Stimulated activated CD4-positive, alpha-beta T cell treated with anti-CD3 and anti-CD28 coated beads, TNF-alpha, amount 100 ng/mL, for 1 hour (primary cell): Measurements from ENCODE around the gene CTNNBL1.
"Not testable (repeated sequence)": the region's sequence is repeated elsewhere in the genome, so short reads cannot be mapped to it uniquely, and the experiment has no call there.

Source experiments
- DNase-seq, 3 donors: peaks; one replicate each; pipeline ENCODE4 v3.0.0-alpha.2; 2020; ENCODE audit warnings: low read depth in 3 of 3, low spot score in 1 of 3

The CTNNBL1 gene, protein sequence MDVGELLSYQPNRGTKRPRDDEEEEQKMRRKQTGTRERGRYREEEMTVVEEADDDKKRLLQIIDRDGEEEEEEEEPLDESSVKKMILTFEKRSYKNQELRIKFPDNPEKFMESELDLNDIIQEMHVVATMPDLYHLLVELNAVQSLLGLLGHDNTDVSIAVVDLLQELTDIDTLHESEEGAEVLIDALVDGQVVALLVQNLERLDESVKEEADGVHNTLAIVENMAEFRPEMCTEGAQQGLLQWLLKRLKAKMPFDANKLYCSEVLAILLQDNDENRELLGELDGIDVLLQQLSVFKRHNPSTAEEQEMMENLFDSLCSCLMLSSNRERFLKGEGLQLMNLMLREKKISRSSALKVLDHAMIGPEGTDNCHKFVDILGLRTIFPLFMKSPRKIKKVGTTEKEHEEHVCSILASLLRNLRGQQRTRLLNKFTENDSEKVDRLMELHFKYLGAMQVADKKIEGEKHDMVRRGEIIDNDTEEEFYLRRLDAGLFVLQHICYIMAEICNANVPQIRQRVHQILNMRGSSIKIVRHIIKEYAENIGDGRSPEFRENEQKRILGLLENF

DNA sequence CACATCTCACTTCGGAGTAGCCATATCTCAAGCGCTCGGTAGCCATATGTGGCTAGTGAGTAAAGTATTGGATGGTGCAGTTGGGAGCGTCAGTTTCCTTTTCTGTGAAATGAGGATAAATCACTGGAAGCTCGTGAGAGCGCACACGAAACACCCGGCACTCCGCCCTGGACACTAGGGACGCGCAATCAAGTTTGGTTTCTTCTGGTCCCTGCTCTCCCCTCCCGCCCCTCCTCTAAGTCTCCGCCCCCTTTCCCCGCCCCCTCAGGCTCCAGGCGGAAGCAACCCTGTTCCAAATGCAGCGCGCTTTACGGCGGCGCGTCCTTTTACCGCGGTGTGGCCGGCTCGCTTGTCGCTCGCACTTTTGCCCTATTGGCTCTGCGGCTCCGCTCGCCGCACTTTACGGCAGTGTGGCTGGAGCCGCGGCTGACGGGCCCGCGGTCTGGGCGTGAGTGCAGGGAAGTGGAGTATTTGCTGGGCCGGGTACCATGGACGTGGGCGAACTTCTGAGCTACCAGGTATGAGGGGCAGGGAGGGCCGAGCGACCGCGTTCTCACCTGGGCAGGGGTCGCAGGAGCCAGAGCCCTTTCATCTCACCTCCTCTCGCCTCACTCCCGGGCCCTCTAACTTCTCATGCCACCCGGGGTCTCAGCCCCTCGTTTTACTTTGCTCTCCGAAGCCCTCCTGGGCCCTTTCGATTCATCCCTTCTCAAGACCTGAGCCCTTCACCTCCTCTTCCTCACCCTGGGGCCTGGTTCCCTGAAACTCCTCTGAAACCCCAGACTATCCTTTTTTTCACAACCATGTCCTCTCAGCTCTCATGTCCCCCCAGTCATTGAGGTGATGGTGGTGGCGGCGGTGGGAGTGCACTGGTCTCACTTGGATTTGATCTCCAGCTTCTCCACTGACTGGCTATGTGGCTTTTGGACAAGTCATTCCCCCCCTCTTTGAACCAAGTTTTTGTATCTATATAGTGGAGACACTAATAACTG is at the start of gene CTNNBL1:
CTNNBL1 (plus strand) TSS at position 396 of the 992 bp plus-strand sequence; CDS start at position 489, 93 bp downstream.
- peak; percentile 86 to 90 (median 90) for DNase-seq

DNA sequence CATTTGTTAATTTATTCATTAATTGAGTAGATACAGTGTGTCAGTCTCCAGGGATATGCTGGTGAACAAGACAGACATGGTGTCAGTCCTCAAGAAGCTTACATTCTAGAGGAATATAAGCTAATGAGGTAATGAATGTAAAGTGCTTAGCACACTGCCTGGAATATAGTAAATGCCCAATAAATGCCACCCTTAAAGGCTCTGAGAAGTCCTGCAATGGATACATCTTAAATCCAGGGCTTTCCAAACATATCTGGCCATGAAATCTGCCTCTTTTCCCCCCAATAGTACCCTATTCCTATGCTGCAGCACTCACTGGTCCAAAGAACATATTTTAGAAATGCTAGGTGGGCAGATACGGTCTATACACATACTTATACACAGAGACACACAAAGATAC is 49.2 kb upstream of the CTNNBL1 start:
- DNase-seq: no peak

DNA sequence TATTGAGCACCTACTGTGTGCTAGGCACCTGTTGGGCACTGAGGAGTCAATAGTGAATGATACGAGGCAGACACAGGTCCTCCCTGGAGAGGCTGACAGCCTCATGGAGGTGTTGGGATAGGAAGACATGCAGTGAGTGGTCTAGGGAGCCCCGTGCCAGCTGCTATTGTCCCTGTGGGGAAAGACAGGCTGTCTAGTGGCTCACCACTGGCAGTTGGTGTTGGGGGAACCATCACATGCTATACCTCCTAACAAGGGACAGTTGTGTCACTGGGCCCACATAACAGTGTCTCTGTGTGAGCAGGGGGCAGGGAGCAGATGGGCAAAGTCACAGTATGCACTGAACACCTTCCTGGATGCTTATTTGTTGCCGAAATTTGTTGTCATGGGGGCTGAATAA is 45.9 kb upstream of the CTNNBL1 start:
- DNase-seq: no peak

DNA sequence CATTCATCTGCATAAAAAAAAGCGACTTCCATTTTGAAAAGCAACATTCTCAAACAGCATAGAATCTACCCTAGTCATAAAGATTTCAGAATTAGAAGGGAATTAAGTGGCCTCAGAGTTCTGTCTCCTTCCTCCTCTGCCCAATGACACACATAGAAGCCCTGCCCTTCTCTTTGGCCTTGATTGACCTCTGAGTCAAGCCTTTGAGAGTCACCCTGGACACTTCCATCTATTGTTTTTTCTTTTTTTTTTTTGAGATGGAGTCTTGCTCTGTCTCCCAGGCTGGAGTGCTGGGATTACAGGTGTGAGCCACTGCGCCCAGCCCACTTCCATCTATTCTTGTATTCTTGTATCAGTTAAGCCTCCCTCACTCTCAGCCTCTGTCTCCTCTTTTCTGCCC is 44.8 kb upstream of the CTNNBL1 start:
- no peak for DNase-seq

DNA sequence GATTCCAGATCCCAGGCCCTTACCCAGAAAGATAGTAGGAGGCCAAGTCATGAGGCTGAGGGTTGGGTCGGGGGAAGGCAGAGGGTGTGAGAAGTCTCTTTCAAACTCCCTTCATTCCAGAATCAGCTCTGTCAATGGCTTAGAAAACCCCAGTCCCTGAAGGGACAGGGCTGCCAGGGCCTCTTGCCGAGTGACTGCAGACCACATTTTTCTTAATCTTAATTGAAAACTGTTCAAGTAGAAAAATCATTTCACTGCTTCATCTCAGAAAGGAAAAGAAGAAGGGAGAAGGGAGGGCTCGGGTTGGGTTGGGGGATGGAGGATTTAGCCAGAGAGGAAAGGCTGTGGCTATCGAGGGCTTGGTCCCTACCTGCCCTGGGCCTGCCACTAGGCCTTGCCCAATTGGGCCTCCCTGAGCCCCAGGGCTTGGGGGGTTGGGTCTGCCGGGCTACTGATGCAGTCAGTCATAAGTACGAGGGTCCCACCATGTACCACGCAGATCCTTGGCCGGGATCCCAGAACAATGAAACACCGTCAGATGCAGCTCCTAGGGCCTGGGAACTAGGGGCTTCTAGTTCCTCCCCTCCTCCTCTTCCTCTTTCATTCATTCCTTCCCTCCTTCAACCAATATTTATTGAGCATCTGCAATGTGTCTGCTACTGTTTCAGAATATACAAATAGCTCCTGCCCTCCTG is 44.0 kb upstream of the CTNNBL1 start:
- no peak for DNase-seq

DNA sequence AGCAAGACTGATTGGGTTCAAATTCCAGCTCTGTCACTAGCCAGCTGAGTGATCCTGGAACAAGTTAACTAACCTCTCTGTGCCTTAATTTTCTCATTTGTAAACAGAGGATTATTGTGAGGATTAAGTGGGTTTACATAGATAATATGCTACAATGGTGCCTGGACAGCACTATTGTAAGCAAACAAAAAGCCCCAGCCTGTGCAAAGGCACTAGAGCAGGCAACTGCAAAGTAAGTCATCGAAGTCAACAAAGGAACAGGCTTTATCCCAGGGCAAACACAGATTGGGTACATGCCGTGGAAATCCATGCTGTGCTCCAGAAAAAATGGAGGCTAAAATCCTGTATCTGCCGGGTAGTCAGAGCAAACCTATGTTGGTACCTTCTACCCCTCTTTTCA is 43.2 kb upstream of the CTNNBL1 start:
- DNase-seq: no peak

DNA sequence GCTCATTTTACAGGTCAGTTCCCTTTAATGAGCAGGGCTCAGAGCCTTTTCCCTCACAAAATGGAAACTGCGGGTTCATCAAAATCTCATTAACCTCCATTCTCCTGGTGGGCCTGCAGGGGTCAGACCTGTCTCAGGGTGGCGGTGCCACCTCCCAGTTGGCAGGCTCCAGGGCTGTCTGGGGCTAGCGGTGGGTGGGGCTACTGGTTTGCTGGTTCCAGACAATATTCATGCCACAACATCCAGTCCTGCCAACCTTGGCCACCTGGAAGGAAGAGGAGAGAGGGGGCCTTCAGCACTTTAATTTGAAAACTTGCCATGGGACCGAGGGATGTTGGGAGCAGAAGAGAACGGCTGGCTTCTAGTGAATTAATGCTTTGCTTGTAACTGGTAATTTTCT is 41.9 kb upstream of the CTNNBL1 start:
- peak in 1 of 3 donors; percentile 6 for DNase-seq

DNA sequence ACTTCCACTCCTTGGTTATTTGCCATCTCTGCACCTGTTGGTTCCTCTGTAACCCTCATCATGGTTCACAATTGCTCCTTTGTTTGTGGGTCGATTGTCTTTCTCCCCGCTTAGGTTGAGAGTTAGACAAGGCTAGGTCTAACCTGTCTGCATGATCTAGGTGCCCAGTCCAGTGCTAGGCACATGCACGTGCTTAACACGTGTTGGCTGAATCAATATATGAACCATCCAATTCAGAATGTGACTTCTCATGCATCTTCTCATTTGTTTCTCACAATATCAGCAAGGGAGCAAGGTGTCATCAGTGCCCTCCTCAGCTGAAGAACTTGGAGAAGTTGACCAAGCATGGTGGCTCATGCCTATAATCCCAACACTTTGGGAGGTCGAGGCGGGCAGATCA is 36.9 kb upstream of the CTNNBL1 start:
- DNase-seq: no peak

DNA sequence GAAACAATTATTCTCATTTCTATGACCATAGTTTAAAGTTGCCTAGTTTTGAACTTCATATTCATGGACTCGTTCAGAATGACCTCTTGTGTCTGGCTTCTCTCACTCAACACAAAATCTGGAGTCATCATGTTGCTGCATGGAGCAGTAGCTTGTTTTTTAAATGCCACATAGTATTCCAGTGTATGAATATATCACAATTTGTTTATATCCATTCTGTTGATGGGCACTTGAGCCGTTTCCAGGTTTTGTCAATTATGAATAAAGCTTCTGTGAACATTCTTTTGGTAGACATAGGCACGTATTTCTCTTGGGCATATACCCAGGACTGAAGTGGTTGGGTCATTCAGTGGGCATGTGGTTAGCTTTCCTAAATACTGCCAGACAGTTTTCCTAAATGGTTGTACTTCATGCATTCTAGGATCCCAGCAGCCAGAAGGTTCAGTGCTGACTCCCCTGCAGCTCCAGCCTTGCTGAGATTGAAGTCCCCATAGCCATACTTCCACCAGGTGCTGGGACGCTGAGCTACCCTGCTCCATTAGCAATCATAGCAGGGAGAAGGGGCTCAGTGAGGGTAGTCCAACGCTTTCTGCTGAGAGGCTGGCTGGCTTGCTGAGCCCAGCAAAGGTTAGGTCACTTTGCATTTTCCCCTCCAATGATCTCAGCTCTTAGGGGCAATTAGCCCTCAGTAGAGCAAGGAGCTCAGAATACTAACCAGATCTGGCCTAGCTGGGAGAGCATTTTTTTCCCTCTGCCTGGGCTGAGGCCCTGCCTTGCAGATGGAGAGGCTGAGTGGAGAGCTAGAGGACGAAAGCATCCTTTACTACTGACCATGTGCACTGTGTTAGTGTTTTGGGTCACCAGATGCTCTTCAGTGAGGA is 35.7 kb upstream of the CTNNBL1 start:
- no peak for DNase-seq

DNA sequence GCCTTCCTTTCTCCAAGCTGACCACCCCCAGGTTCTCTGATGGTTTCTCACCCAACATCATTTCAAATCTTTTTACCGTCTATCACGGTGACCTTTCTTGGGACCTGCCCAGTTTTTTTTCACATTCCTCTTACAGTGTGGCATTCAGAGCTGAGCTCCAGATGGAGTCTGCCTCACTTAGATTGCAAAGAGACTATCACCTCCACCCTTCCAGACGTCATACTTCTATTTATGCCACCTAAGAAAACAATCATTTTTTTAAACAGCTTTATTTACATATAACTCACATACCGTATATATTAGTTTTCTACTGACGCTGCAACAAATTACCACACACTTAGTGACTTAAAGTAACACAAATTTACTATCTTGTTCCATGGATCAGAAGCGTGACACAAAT is 32.3 kb upstream of the CTNNBL1 start:
- DNase-seq: no peak

DNA sequence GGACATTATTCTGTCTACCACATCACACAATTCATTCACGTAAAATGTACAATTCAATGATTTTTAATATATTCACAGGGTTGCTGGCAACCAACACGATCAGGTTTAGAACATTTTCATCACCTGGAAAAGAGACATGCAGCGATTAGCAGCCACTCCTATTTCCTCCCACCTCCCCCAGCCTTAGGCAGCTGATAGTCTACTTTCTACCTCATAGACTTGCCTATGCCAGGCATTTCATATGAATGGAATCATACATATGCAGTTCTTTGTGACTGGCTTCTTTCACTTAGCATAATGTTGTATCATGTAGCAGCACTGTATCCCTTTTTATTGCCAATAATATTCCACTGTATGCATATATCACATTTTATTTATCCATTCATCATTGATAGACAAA is 31.5 kb upstream of the CTNNBL1 start:
- no peak for DNase-seq

DNA sequence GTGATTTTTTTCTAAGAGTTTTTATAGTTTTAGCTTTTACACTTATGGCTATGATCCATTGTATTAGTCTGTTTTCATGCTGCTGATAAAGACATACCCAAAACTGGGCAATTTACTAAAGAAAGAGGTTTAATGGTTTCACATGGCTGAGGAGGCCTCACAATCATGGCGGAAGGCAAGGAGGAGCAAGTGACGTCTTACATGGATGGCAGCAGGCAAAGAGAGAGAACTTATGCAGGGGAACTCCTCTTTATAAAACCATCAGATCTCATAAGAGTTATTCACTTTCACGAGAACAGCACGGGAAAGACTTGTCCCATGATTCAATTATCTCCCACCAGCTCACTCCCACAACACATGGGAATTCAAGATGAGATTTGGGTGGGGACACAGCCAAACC is 29.2 kb upstream of the CTNNBL1 start:
- DNase-seq: not testable (repeated sequence)

DNA sequence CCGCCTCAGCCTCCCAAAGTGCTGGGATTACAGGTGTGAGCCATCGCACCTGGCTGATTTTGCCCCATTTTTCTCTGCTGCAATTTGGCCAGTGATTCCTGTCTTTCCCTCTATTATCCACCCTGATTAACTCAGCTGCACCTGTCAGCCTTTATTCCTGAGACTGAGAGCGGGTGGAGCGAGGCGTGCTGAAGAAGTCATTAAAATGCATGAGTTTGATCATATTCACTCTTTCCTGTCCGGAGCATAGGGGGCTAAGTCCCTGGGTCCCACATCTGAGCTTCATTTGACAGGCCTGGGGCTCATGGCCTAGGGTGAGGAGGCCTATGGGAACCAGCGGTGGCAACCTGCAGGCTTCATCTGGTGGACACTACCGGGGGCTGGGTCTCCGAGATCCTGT is 25.7 kb upstream of the CTNNBL1 start:
- no peak for DNase-seq

DNA sequence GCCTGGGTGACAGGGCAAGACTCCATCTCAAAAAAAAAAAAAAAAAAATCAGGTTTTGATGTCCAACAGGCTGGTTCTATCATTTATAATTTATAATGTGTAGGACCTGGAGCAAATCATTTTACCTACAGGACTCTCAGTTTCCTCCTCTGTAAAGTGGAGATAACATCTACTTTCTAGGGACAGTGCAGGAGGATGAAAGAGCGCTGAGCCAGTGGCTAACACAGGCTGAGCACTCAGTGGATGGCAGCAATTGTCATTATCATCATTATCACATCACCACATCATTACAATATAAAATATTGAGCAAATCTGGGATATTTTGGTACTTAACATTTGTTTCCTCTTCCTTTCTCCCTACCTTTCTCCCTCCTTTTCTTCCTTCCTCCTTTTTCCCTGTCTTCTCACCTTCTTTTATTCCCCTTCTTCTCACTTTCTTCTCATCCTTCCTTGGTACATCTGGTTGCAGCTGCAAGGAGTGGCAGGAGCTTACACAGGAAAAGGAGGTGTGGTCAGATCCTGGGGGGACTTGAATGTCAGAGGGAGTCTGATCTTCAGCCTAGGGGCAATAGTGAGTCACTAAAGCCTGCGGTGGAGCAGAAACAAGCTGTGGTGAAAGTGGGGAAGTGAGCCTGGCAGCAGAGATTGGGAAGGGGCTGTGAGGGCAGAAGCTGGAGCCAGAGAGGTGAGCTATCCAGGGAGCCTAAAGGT is 24.6 kb upstream of the CTNNBL1 start:
- DNase-seq: no peak

DNA sequence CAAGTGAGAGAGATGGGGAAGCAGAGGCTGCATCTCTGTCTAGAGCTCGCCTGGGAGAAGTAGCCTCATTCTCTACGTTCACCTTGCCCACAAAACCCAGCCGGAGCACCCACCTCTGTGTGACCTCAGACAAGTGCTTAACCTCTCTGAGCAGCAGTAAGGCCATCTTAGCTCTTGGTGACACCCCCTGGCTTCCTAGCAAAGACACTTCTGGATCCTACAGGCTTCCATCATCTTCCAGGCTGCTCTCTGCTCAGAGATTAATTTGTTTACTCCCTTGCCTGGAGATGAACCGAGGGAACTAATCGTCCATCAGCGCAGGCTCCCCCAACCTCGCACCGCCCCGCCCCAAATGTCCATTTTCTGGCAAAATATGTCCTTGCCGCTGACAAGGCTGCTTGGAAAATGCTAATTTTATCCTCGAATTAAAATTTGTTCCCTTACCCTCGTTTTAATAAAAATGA is 24.0 kb upstream of the CTNNBL1 start:
- DNase-seq: no peak

DNA sequence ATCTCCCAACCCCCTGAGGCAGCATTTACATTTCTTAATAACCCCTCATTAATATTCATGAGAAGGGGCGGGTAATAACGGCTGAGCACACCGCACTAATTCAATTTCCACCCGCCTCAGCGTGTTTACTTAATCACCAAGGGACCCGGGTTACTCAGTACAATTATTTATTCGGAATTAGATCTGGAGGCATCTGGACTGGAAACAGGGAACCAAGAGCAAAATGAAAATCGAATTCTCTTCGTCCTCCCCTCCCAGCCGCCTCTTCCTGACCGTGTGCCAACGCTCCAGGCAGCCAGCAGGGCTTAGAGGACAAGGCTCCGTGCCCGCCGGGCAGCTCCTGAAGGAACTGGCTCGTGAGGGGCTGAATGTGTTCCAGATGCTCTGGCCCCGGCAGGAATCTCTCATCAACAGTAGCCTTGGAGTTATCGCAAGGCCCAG is 23.5 kb upstream of the CTNNBL1 start:
- no peak for DNase-seq

DNA sequence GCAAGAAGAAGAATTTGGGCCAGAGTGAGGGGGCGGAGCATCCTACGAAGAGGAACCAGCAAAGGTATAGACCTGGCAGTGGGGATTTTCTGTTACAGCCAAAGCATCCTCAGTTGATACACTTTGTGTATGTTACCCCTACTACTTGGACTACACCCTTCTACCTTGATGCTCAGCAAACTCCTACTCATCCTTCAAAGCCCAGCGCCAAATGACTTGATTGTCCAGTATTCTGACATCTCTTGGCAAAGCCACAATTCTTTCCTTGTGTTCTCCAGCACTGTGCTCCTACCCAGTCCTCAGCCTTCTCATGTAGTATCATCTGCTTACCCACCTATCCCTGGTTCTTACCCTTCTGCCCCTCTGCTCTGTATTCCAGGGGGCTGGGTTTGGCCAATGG is 21.7 kb upstream of the CTNNBL1 start:
- DNase-seq: no peak

DNA sequence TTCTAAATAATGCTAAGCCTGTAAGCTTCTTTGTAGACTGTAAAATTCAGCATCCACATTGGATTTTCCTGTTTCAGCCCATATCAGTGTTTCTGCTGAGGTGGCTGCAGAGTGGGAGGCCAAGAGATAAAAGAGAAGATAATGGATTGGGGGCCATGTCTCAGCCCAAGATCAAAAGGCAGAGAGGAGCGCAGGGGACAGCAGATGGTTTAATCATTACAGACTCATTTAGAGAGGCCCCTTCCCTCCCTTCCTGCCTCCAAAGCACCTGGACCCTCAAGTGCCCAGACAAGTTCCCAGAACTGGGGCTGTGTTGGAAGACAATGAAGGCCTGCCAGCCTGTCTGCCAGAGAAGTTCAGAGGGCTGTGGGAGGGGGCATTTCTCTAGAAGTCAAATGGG is 20.4 kb upstream of the CTNNBL1 start:
- DNase-seq: no peak

DNA sequence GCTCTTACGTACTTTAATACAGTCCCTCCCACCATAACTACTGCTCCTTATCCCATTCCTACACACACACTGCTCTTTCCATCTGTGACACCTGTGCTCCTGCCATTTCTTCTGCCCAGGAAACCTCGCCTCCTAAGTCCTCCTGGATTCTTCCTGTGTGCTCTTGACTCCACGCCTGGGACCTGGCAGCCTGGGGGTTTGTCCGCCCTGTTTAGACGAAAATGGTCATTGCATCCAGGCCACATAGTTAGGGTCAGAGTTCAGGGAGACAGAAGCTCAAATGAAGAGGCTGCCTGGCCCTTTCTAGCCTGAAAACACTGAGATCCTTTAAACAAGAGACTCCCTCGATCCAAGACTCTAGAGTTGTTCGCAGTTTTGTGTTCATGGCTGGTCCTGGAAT is 17.4 kb upstream of the CTNNBL1 start:
- DNase-seq: no peak
